ENCODE data around the gene INSR.
"Not testable (repeated sequence)": the region's sequence is repeated elsewhere in the genome, so short reads cannot be mapped to it uniquely, and the experiment has no call there.

INSR gene

DNA sequence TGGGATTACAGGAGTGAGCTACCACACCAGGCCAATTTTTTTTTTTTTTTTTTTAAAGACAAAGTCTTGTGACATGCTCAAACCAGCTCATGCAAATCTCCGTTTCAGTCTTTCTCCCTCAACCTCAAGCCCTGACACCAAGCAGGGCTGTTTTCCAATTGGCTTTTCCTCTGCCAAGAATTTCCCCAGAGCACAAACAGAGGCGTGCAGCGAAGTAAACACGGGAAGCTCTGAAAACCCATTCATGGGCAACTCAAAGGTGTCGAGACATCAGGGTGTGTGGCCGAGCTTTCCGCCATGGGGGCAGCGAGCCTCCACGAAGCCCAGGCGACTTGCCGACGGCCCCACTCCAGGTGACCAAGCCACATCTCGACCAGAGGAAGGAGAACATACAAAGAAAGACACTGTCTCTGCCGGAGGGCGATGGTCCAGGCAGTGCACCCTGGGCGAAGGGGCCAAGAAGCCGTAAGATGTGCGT, 70.0 kb downstream of the INSR start:
- no peak for DNase-seq (ENCODE audit: low read depth in 2 of 2)

DNA sequence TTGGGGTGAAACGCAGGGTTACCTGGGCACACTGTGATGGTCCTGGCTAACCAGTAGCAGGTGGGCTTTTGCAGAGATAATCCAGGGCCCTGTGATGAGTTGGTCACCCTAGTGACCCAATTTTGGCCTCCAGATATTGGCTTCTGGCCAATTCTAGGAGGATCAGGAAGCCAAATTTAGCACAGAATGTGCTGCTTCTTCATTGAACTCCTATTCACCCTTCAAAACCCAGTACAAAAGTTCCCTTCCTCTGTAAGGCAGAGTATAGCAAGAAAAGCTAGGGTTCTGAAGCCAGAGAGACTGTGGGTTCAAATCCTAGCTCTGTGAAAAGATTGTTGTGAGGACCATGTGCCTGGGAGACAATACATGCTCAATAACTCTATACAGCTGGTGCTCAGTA, 70.8 kb downstream of the INSR start:
- no peak for DNase-seq (ENCODE audit: low read depth in 2 of 2)

DNA sequence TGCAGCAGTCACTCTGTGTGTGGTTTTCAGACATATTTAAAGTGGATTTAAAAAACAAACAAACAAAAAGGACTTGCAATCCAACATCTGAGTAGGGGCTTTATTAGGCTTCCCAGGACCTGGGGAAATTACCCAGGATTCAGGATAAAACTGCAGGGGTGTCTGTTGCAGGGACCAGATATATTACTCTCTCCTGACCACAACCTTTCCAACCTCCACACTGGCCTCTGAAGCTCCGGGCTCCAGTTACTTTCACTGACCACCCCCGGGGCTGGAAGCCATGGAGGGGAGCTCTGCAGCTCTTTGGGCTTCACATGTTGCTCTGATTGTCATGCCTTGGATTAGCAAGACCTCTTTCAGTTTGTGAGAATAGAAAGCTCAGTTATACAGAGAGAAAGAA, 75.2 kb downstream of the INSR start:
- no peak for DNase-seq (ENCODE audit: low read depth in 2 of 2)

DNA sequence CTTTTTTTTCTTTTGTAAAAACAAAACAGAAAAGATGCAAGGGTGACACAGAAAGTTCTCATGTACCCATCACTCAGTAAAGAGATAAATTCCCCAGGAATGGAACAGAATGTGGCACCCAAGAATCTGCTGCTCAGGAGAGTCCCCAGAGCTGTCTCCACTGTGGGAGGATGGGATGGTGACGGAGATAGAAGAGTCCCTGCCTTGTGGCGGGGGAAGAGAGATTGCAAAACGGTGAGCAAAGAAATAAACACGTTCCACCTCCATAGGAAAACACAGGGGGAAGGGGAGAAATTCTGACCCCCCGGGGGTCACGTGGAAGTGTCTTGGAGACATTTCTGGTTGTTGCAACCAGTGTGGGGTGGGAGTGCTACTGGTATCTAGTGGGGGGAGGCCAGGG, 76.4 kb downstream of the INSR start:
- no peak for DNase-seq (ENCODE audit: low read depth in 2 of 2)

DNA sequence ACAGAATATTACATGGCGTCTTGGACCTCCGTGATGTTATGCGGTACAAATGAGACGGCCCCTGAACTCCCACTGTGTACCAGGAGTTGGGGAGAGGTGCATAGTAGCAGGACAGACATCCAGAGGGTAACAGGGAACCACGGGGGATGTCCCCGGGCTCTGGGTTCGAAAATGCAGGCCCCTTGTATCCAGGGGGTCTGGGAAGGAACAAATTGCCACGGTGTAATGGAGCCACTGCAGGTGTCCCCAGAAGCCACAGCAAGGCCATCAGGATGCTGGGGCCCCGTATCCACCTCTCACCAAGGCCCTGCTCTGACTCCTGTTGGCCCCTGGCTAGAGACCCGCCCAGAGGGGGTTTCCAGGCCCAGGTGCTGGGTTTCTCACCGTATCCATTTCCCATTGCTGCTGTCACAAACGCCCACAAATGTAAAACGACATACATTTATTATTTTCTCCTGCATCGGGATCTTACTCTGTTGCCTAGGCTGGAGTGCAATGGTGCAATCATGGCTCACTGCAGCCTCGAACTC, 77.8 kb downstream of the INSR start:
- no peak for DNase-seq (ENCODE audit: low read depth in 2 of 2)

DNA sequence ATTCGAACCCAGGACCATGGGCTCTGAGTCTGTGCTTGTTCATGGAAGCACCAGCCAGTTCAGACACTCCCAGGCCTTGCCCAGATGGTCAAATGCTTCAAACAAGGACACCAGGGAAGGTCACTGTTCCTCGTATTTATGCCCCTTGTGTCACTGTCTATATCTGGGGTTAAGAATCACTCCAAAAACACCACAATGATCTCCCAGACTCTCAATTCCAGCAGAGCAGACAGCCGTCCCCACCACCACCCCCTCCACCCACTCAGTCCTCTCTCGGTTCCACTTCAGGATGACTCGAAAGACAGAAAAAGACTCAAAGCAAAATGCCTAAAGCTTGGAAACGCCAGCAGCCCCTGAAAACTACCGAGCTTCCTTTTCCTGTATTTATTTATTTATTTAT, 79.0 kb downstream of the INSR start:
- DNase-seq (ENCODE audit: low read depth in 2 of 2), result no peak

DNA sequence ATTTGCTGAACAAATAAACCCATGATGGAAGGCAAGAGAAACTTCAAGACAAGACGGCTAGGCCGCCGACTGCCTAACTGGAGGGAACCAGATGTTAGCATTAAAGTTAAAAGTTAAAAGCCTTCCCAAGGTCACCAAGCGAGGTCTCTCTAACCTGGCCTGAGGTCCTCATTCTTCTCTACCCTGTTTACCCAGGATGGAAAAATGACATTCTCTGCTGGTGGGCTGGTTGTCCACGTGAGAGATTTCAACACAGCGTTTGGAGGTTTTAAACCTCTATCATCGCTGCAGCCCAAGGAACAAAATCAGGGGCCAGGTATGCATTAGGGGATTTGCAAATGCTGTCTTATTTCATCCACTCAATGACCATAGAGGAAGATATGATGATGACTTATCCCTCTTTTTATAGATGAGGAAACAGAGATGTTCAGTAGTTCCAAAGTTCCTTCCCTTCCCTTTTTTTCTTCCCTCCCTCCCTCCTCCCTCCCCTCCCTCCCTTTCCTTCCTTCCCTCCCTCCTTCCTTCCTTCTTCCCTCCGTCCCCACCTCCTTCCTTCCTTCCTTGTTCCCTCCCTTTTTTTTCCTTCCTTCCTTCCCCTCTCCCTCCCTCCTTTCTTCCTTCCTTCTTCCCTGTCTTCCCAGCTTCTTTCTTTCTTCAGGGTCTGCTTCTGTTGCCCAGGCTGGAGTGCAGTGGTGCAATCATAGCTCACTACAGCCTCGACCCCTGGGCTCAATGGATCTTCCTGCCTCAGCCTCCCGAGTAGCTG, 79.7 kb downstream of the INSR start:
- DNase-seq (ENCODE audit: low read depth in 2 of 2), result no peak

DNA sequence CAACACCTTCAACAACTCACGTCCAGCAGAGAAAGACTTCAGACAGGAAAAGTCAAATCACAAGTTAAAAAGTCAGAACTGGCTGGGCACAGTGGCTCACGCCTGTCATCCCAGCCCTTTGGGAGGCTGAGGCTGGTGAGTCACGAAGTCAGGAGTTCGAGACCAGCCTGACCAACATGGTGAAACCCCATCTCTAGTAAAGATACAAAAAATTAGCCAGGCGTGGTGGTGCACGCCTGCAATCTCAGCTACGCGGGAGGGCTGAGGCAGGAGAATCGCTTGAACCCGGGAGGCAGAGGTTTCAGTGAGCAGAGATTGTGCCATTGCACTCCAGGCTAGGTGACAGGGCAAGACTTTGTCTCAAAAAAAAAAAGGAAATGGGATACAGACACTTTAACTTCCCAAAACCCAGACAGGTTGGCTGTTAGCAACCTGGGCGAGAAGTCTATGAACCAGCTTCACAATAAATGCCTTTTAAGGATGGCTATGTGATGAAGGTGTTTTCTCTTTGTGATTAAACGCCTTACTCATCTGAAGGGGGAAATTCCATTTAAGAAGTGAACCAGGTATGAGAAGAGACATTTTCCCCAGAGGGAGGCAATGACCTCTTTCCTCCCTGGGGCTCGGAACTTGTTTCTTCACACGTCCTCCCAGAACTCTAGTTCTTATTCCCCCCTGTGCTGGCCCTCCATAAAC, 80.4 kb downstream of the INSR start:
- DNase-seq (ENCODE audit: low read depth in 2 of 2), result no peak

DNA sequence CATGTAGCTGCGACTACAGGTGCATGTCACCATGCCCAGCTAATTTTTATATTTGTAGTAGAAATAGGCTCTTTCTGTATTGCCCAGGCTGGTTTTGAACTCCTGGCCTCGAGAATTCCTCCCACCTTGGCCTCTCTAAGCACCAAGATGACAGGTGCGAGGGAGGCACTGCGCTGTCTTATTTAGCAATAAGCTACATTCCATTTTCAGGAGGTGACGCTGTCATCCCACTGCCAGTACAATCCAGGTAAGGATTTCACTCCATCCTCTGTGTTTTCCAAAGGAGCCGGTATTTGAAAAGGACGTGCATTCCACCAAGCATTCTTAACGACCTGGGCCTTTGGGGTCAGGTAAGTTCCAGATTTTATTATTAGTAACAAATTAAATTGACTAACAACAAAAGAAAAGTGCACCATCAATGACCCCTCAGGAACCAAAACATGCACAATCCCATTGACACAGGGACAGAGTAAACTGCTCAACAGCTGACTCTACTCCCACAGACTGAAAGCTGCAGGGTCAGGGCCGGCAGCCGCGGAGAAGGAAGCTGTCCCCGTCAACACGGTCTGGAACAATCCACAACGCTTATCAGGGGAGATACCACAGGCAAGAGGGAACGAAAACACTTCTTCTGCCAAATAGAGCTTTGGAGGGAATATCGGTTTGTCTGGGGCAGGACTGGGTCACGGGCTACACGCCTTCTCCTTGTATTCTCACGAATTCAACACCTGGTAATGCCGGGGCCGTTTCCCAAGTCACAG, 82.8 kb downstream of the INSR start:
- no peak for DNase-seq (ENCODE audit: low read depth in 2 of 2)

DNA sequence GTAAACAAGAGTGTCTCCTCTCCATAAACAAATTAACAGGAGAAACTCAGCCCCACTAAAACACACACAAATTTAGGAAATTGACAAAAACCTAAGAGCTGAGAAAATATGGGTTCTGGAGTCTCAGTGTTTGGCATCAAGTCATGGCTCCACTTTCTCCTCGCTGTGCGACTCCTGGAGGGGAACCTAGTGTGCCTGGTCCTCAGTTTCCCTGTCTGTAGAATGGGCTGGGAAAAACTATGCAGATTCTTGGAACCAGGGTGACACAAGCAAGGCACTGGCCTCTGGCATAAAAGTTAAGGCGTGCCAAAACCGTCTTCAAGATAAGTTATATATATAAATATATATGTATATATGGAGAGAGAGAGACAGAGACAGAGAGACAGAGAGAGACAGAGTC, 83.9 kb downstream of the INSR start:
- no peak for DNase-seq (ENCODE audit: low read depth in 2 of 2)

DNA sequence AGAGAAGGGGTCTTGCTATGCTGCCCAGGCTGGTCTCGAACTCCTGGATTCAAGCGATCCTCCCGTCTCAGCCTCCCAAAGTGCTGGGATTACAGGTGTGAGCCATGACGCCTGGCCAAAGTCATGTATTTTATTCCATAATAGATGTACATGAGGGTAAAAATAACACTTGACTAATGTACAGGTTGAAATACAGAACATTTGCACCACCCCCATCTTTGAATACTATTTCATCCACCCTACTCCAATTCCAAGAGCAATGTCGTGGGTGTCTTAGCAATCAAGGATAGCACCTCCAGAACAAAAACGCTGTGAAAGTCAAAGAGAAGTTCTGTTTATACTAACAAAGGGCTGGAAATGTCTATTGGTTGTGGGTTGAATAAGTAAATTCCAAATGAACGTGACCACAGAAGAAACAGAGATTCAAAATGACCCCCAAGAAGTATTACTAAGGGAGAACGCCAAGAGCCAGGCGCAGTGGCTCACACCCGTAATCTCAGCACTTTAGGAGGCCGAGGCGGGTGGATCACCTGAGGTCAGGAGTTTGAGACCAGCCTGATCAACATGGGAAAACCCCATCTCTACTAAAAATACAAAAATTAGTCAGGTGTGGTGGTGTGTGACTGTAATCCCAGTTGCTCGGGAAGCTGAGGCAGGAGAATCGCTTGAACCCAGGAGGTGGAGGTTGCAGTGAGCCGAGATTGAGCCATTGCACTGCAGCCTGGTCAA, 84.5 kb downstream of the INSR start:
- not testable (repeated sequence) for DNase-seq (ENCODE audit: low read depth in 2 of 2)

DNA sequence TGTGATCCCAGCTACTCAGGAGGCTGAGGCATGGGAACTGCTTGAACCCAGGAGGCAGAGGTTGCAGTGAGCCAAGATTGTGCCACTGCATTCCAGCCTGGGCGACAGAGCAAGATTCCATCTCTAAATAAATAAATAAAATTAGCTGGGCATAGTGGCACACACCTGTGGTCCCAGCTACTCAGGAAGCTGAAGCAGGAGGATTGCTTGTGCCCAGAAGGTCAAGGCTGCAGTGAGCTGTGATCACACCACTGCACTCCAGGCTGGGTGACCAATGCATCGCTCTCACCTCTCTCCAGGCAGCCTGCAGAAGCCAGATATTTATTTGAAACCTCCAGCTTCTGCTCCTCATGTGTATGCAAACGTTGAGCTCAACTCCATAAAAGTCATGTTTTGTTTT, 85.2 kb downstream of the INSR start:
- not testable (repeated sequence) for DNase-seq (ENCODE audit: low read depth in 2 of 2)

DNA sequence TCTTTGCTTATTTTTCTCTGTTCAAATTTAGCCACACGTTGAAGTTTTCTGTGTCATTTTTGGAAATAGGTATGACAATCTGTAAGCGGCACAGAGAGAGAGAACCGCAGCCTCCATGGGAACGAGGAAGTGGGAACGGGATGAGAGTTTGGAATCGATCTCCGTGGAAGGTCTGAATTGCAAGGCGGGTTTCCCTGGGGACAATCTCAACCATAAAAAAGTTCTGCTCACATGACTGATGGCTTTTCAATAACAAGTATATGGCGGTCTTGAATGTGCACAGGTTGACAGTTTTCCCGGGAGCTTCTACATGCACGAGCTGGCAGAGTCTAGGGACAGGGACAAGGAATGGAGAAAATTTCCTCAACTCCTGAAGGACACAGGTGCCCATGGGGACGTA, 90.9 kb downstream of the INSR start:
- DNase-seq (ENCODE audit: low read depth in 2 of 2), result no peak

DNA sequence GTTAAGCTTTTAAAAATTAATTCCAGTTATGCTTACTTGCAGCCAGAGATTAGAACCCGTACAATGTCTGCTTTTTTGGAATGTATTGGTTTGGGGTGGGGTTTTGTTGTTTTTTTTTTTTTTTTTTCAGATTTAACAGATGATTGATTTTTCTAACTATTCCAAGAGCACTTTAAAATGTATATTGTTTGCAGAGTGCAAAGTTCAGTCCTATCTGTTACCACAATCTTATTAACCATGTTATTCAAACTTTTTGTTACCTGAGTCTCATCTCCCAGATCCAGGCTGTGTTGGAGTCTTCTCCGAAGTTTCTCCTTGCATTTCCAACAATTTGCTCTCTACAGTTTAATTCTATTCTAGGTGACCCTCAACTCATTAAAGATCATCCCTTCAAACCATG, 91.3 kb downstream of the INSR start:
- no peak for DNase-seq (ENCODE audit: low read depth in 2 of 2)

DNA sequence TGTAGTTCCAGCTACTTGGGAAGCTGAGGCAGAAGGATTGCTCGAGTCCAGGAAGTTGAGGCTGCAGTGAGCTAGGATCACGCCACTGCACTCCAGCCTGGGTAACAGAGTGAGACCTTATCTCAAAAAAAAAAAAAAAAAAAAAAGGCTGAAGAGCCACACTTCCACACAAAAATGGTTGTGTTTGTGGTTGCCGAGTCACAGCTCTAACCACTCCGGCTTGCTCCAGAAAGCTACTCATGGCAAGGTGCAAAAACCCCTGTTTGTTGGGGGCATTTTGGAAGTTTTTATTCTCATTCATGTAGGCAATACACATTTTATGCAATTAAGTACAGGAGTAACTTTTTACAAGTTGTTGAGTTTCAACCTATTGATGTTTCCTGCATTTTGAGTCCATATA, 93.5 kb downstream of the INSR start:
- no peak for DNase-seq (ENCODE audit: low read depth in 2 of 2)

DNA sequence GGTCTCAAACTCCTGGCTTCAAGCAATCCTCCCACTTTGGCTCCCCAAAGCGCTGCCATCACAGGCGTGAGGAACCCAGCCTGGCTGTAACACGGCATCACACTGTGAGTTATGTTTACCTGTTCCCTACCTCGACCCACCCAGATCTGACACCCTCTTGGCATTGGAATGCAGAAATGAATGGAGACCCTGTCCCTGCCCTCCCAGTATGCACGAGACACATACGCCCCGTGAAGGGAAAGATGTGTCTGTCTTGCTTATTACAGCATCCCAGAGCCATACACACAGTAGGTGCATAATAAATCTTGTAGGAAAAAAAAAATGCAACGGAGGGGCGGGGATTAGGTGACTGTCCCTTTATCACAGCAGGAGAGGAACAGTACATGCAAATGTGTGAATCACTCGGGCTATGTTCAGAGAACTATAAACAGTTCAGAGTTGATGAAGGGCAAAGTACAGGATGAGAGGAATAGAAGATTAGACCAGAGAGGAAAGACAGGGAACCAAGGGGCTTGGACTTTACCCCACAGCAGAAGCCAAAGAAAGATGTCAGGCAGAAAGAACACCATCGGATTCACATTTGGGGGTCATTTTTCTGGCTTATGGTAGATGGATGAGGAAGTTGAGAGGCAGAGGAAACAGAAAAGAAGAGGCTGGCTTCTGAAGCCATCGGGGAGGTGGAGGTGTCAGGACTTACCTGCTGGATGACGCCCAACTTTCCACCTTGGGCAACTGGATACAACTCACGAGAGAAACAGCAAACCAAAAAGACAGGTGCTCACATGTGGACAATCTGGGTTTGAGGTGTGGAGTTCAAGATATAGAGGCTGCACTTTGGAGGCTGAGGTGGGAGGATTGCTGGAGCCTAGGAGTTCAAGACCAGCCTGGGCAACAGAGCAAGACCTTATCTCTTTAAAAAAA, 94.3 kb downstream of the INSR start:
- no peak for DNase-seq (ENCODE audit: low read depth in 2 of 2)

DNA sequence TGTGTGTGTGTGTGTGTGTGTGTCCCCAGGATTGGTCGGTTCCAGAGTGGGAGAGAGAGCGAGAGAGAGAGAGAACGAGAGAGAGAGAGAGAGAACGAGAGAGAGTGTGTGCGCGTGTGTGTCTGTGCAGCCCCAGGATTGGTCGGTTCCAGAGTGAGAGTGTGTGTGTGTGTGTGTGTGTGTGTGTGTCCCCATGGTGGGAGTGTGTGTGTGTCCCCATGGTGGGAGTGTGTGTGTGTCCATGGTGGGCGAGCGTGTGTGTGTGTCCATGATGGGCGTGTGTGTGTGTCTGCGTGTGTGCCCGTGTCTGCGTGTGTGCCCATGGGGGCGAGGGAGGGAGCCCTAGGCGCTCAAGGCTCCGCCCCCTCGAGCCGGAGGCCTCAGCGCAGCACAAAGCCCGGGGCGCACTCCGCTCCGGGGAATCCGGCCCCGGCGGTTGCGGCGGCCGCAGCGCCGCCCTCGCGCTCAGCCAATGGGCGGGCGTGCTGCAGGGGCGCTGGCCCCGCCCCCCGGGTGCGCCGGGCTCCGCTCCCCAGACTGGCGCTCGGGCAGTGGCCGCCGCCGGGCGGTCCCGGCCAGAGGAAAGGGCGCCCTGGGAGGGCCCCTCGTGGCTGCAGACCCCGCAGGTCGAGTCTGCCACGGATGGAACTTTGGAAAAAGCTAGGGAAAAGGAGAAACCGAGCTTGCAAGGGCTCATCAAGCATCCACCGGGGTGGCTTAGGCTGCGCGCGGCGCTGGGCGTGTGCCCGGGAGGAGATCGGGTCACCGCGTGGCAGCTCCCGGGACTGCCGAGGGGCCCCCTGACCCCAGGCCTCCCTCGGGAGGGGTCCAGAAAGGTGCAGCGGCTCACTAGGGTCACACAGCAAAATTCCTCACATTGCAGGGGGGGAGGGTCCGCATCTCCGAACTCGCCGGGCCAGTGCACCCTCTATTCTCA, 96.2 kb downstream of the INSR start:
- DNase-seq (ENCODE audit: low read depth in 2 of 2), result peak; percentile 70 to 80

DNA sequence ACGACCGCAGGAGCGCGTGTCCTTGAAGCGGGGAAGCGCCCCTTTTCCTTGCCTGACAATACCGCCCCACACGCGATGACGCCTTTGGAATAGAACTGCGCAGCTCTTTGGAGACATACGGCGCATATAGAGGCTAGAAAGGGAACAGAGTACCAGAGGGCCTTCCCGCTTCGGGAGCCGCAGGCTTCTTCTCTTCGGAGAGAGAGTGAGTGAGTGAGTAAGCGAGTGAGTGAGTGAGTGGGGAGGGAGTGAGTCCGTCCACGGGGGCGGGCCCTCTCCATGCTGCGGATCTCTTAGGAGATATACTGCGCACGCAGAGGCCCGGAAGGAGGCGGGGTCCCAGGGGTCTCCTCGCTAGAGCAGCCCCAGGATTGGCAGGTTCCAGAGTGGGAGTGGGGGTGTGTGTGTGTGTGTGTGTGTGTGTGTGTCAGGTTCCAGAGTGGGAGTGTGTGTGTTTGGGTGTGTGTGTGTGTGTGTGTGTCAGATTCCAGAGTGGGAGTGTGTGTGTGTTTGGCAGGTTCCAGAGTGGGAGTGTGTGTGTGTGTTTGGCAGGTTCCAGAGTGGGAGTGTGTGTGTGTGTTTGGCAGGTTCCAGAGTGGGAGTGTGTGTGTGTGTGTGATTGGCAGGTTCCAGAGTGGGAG, 97.0 kb downstream of the INSR start:
- peak; percentile 66 to 78 for DNase-seq (ENCODE audit: low read depth in 2 of 2)

DNA sequence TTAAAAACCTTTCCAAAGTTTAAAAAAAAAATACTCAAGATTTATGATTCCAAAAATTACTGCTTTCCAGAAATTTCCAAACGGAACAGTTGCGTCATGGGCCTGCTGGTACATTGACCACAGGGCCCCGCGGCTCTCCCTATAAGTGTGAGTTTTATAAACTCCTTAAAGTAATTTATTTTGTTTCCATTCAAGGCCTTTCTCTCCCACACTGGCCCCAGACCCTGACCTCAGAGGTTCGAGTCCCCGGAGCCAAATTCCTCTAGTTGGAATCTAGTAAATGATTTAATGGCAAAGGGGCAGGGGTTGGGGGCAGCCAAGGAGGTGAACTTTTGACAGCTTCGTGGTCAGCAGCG, 97.5 kb downstream of the INSR start:
- DNase-seq (ENCODE audit: low read depth in 2 of 2), result no peak
